DND-41 (cell line): ENCODE measurements around the gene TMPRSS9.
"Not testable (repeated sequence)": the region's sequence is repeated elsewhere in the genome, so short reads cannot be mapped to it uniquely, and the experiment has no call there.

Experiments used
- EZH2 ChIP-seq: IDR thresholded peaks from 3 replicates; pipeline ENCODE4 v1.6.1; 2012; ENCODE audit warnings: borderline replicate concordance, low read depth, mild to moderate bottlenecking, moderate library complexity, low read length, inconsistent platforms; ENCODE audit not compliant: severe bottlenecking
- TF ChIP-seq, protein P1 (sequence below): IDR thresholded peaks from 2 replicates; pipeline ENCODE4 v1.5.1; 2012; ENCODE audit warnings: borderline replicate concordance, low read length, moderate library complexity, mild to moderate bottlenecking; ENCODE audit not compliant: poor library complexity, severe bottlenecking; ENCODE audit errors: extremely low read depth

DNA sequence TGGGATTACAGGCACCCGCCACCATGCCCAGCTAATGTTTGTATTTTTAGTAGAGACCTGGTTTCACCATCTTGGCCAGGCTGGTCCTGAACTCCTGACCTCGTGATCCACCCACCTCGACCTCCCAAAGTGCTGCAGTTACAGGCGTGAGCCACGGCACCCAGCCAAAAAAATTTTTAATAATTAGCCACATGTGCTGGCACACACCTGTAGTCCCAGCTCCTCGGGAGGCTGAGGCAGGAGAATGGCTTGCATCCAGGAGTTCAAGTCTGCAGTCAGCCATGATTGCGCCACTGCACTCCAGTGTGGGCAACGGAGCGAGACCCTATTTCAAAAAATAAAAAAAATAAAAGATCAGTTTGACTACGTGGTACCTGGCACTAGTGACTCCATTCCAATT, 98.7 kb downstream of the TMPRSS9 start:
- TF ChIP-seq EZH2: not testable (repeated sequence)
- TF ChIP-seq, protein P1, sequence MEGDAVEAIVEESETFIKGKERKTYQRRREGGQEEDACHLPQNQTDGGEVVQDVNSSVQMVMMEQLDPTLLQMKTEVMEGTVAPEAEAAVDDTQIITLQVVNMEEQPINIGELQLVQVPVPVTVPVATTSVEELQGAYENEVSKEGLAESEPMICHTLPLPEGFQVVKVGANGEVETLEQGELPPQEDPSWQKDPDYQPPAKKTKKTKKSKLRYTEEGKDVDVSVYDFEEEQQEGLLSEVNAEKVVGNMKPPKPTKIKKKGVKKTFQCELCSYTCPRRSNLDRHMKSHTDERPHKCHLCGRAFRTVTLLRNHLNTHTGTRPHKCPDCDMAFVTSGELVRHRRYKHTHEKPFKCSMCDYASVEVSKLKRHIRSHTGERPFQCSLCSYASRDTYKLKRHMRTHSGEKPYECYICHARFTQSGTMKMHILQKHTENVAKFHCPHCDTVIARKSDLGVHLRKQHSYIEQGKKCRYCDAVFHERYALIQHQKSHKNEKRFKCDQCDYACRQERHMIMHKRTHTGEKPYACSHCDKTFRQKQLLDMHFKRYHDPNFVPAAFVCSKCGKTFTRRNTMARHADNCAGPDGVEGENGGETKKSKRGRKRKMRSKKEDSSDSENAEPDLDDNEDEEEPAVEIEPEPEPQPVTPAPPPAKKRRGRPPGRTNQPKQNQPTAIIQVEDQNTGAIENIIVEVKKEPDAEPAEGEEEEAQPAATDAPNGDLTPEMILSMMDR: not testable (repeated sequence)
